Tibial nerve (tissue), 4 donors: ENCODE measurements around the gene OVCH2. TPM values are rescaled to one million over a fixed set of nuclear protein-coding genes. Genes with fewer than 3 reads are reported as not detected.
"Not testable (repeated sequence)": the region's sequence is repeated elsewhere in the genome, so short reads cannot be mapped to it uniquely, and the experiment has no call there.

Experiments
- DNase-seq, 2 donors: peaks; one replicate each; pipeline ENCODE4 v3.0.0-alpha.2; 2019; ENCODE audit warnings: low spot score in 2 of 2
- H3K27ac ChIP-seq, 4 donors: fragments of 200-600 bp; sonication (generic) in 3 of 4; one replicate each; pipeline ENCODE4 v1.5.1; 2017 to 2019; ENCODE audit warnings: mild to moderate bottlenecking in 1 of 4
- H3K27me3 ChIP-seq, 2 donors: fragments of 200-600 bp; sonication (generic) in 1 of 2; one replicate each; pipeline versions ENCODE4 v1.5.1 to v1.6.0; 2017 to 2019
- H3K36me3 ChIP-seq, 3 donors: fragments of 200-600 bp; sonication (generic); one replicate each; pipeline ENCODE4 v1.5.1; 2018 to 2019
- H3K4me1 ChIP-seq, 4 donors: fragments of 200-600 bp; sonication (generic) in 3 of 4; one replicate each; pipeline ENCODE4 v1.5.1; 2017 to 2019
- H3K4me3 ChIP-seq, 4 donors: fragments of 200-600 bp; sonication (generic) in 3 of 4; one replicate each; pipeline ENCODE4 v1.5.1; 2017 to 2019; ENCODE audit warnings: mild to moderate bottlenecking in 1 of 4, moderate library complexity in 1 of 4
- H3K9me3 ChIP-seq, 4 donors: fragments of 200-600 bp; sonication (generic) in 3 of 4; one replicate each; pipeline ENCODE4 v1.5.1; 2017 to 2019
- EP300 ChIP-seq, 2 donors: sonication (generic); formaldehyde crosslinking; IDR thresholded peaks; one replicate each; pipeline ENCODE4 v1.6.1; 2017; ENCODE audit warnings: antibody characterized with exemption in 2 of 2, mild to moderate bottlenecking in 1 of 2
- POLR2A ChIP-seq, 2 donors: fragments of 450-650 bp; IDR thresholded peaks; one replicate each; pipeline ENCODE4 v1.6.1; 2017; ENCODE audit warnings: antibody characterized with exemption in 2 of 2, mild to moderate bottlenecking in 2 of 2, moderate library complexity in 2 of 2
- WGBS, 2 donors: methylation state at CpG; one replicate each; pipeline ENCODE4 v1.1.5; 2018; 5-methylcytosine and 5-hydroxymethylcytosine counted together
- total RNA-seq, 4 donors: library from RNA; depleted of rRNA; stranded (reverse); fragments of >200 nt; gene quantifications; one replicate each; pipeline ENCODE4 v1.1.0, GENCODE V29; 2016
- TF ChIP-seq, protein P1 (sequence below), 5 experiments: fragments of 200-600 bp in 3 of 5; fragments of 450-650 bp in 2 of 5; sonication (generic) in 3 of 5; IDR thresholded peaks; one replicate each; pipeline ENCODE4 v1.5.1; 2016 to 2019; ENCODE audit warnings: antibody characterized with exemption in 5 of 5, mild to moderate bottlenecking in 3 of 5, moderate library complexity in 2 of 5

The OVCH2 gene
- total RNA-seq, result not detected

GRCh38 chr11:7706377-7706776 is at the start of gene OVCH2:
TSS of gene OVCH2 (minus strand) at chr11:7706477. CDS start at chr11:7706394, 83 bp downstream.
- no peaks in the 10 kb centered on the region for H3K36me3 ChIP-seq
- no peaks in the 10 kb centered on the region for H3K9me3 ChIP-seq
- H3K4me1 ChIP-seq, result peaks cover 0 to 8% (median 0%) of the 10 kb centered on the region in 4 donors
- no peak for DNase-seq
- peak within 1 kb of the TSS in 2 of 4 donors; percentile 58 to 75 for H3K27ac ChIP-seq
- no peaks in the 10 kb centered on the region for H3K27me3 ChIP-seq
- WGBS, 2 donors, result 59 to 65% methylated on average over 2 of the region's 2 CpGs
- no peak within 1 kb of the TSS for H3K4me3 ChIP-seq
- no peak for TF ChIP-seq EP300 (IDR thresholded peaks at IDR 0.05)
- no peak for TF ChIP-seq POLR2A (IDR thresholded peaks at IDR 0.05)
- TF ChIP-seq, protein P1, sequence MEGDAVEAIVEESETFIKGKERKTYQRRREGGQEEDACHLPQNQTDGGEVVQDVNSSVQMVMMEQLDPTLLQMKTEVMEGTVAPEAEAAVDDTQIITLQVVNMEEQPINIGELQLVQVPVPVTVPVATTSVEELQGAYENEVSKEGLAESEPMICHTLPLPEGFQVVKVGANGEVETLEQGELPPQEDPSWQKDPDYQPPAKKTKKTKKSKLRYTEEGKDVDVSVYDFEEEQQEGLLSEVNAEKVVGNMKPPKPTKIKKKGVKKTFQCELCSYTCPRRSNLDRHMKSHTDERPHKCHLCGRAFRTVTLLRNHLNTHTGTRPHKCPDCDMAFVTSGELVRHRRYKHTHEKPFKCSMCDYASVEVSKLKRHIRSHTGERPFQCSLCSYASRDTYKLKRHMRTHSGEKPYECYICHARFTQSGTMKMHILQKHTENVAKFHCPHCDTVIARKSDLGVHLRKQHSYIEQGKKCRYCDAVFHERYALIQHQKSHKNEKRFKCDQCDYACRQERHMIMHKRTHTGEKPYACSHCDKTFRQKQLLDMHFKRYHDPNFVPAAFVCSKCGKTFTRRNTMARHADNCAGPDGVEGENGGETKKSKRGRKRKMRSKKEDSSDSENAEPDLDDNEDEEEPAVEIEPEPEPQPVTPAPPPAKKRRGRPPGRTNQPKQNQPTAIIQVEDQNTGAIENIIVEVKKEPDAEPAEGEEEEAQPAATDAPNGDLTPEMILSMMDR (IDR thresholded peaks at IDR 0.05), result no peak

- TF ChIP-seq, protein P1 (IDR thresholded peaks at IDR 0.05), result no peak
- no peak for TF ChIP-seq EP300 (IDR thresholded peaks at IDR 0.05)
- 93 to 95% methylated on average over 2 of the region's 2 CpGs for WGBS, 2 donors
- Histone ChIP-seq H3K36me3 (no peaks in the 10 kb centered on the region), H3K27ac (no peak overlapping the region), H3K9me3 (no peaks in the 10 kb centered on the region), H3K4me3 (no peak overlapping the region), H3K4me1 (no peaks in the 10 kb centered on the region), H3K27me3 (no peaks in the 10 kb centered on the region)
- DNase-seq, result no peak
These were observed 43.2 kb upstream of the OVCH2 start for GRCh38 chr11:7749456-7749855.

- 90 to 92% methylated on average over 2 to 12 of the region's 14 CpGs for WGBS, 2 donors
- not testable (repeated sequence) for DNase-seq, H3K9me3 ChIP-seq, H3K27me3 ChIP-seq, H3K36me3 ChIP-seq, H3K4me1 ChIP-seq, H3K4me3 ChIP-seq, H3K27ac ChIP-seq
These were observed 28.5 kb upstream of the OVCH2 start for GRCh38 chr11:7734767-7735166.

DNA sequence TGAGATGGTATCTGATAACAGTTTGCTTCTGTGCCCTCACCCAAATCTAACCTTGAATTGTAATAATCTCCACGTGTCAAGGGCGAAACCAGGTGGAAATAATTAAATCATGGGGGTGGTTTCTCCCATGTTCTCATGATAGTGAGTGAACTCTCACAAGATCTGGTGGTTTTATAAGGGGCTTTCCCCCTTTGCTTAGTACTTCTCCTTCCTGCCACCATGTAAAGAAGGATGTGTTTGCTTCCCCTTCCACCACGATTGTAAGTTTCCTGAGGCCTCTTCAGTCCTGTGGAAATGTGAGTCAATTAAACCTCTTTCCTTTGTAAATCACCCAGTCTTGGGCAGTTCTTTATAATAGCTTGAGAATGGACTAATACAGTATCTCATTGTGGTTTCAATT is 8.5 kb upstream of the OVCH2 start:
- Histone ChIP-seq H3K36me3 (no peaks in the 10 kb centered on the region), H3K9me3 (no peaks in the 10 kb centered on the region), H3K4me1 (no peaks in the 10 kb centered on the region), H3K4me3 (no peak overlapping the region), H3K27ac (no peak overlapping the region), H3K27me3 (no peaks in the 10 kb centered on the region)
- TF ChIP-seq POLR2A (IDR thresholded peaks at IDR 0.05), result no peak
- DNase-seq, result no peak
- WGBS, 2 donors, result 69 to 71% methylated on average over 3 of the region's 3 CpGs

DNA sequence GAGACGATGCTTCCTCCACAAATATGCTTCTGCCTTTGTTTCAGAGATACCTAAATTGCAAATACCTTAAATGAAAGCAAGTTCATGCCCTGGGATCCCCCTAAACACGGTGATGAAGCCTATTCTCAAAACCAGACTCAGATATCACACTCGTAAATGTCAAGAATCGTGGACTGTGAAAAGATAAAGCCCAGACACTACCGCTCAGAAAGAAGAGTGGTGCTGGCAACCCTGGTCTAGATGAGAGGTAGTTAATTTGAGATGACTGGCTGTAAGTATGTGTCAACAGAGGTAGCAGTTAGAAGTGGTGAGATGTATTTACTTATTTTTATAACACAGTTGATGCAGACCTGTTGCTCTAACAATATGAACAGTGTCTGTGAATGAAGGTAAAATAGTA is 2.5 kb downstream of the OVCH2 start:
- H3K27me3 ChIP-seq, result no peaks in the 10 kb centered on the region
- WGBS, 2 donors, result 59% methylated on average over 5 of the region's 5 CpGs

DNA sequence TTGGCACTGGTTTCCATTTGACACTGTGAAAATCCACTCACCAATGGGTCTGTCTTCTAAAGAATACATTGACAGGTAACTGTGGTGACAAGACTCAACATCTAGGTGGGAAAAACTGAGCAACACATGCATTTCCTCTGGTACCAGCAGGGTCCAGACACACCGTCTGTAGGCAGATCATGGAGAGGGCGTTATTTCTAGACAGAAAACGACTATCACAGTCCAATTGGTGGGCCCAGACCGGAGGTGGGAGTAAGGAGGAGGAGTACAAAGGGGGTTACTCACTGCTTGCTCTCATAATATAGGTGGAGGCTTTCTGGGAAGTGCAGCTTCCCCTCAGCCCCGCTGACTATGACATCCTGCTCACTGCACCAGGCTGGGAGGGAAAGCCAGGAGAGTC is 9.9 kb downstream of the OVCH2 start:
- Histone ChIP-seq H3K36me3 (no peaks in the 10 kb centered on the region), H3K4me3 (no peak overlapping the region), H3K4me1 (peaks cover 0 to 22% (median 4%) of the 10 kb centered on the region in 4 donors), H3K9me3 (no peaks in the 10 kb centered on the region), H3K27me3 (peaks cover 0 to 2% of the 10 kb centered on the region in 2 donors), H3K27ac (peak overlapping the region in 3 of 4 donors; percentile 40 to 76 (median 75))
- WGBS, 2 donors, result 65 to 76% methylated on average over 5 of the region's 5 CpGs
- TF ChIP-seq, protein P1 (IDR thresholded peaks at IDR 0.05), result no peak
- TF ChIP-seq POLR2A (IDR thresholded peaks at IDR 0.05), result no peak
- no peak for DNase-seq

More for the DNA sequence above, 2.5 kb downstream of the OVCH2 start:
- H3K9me3 ChIP-seq, result no peaks in the 10 kb centered on the region
- no peak for DNase-seq
- H3K4me3 ChIP-seq, result no peak overlapping the region
- no peak for TF ChIP-seq EP300 (IDR thresholded peaks at IDR 0.05)
- TF ChIP-seq POLR2A (IDR thresholded peaks at IDR 0.05), result no peak
- TF ChIP-seq, protein P1 (IDR thresholded peaks at IDR 0.05), result no peak
- no peaks in the 10 kb centered on the region for H3K36me3 ChIP-seq
- peak overlapping the region in 2 of 4 donors; percentile 58 to 75 for H3K27ac ChIP-seq
- H3K4me1 ChIP-seq, result peaks cover 0 to 8% (median 0%) of the 10 kb centered on the region in 4 donors
